ENCODE data around the gene DGKB.

GRCh38 chr7:14698239-14698638 is 204.3 kb downstream of the DGKB start:
- TF ChIP-seq SMC3 (IDR thresholded peaks at IDR 0.05) (no peak), CTCF (IDR thresholded peaks at IDR 0.05) (no peak), NFE2L2 (conservative IDR thresholded peaks at IDR 0.05; ENCODE audit: low read length) (no peak), ZC3H11A (IDR thresholded peaks at IDR 0.05) (no peak), POLR2A (IDR thresholded peaks at IDR 0.05; ENCODE audit: low read length) (no peak), REST (IDR thresholded peaks at IDR 0.05) (no peak), RNF2 (IDR thresholded peaks at IDR 0.05; ENCODE audit: borderline replicate concordance, low read depth) (no peak), ZFP36 (IDR thresholded peaks at IDR 0.05; ENCODE audit: borderline replicate concordance, partially characterized antibody) (no peak), RCOR1 (IDR thresholded peaks at IDR 0.05; ENCODE audit: low read depth, low read length) (no peak), RAD21 (conservative IDR thresholded peaks at IDR 0.05 in 1 of 2, IDR thresholded peaks at IDR 0.05 in 1 of 2) (peak; percentile 16 to 40; a peak in 1 of 5 replicates), CHD2 (IDR thresholded peaks at IDR 0.05; ENCODE audit: low read length, partially characterized antibody) (no peak), CBX2 (IDR thresholded peaks at IDR 0.05; ENCODE audit: borderline replicate concordance, low read depth) (no peak), MAX (IDR thresholded peaks at IDR 0.05) (no peak), NPAS2 (CRISPR knock-in tag; IDR thresholded peaks at IDR 0.05; ENCODE audit: borderline replicate concordance) (no peak)

All from A549 (cell line).